Activated CD8-positive, alpha-beta T cell treated with anti-CD3 and anti-CD28 coated beads for 36 hours (primary cell): ENCODE results near the gene NLRP6. TPM values are rescaled to one million over a fixed set of nuclear protein-coding genes. Genes with fewer than 3 reads are reported as not detected.
"Not testable (repeated sequence)": the region's sequence is repeated elsewhere in the genome, so short reads cannot be mapped to it uniquely, and the experiment has no call there.

Experiments
- ATAC-seq: fragments of 200-7000 bp; cut with Tn5 transposase; one replicate; pipeline ENCODE4 v1.10.0; 2021; ENCODE audit warnings: mild to moderate bottlenecking, moderate library complexity
- CTCF ChIA-PET: fragments of 350-600 bp; sonication (Branson Sonifier 250); formaldehyde crosslinking; loops from one replicate; lab custom pipeline; 2021; ENCODE audit warnings: antibody characterized with exemption; lab: Charles Lee
- POLR2A ChIA-PET: fragments of 350-600 bp; sonication (Branson Sonifier 250); formaldehyde crosslinking; loops from one replicate; lab custom pipeline; 2021; ENCODE audit warnings: antibody characterized with exemption; lab: Charles Lee
- DNase-seq: peaks from one replicate; pipeline ENCODE4 v3.0.0-alpha.2; 2020
- H3K27ac Mint-ChIP-seq: one replicate; pipeline ENCODE4 v1.8.0; 2021; ENCODE audit warnings: mild to moderate bottlenecking, mixed read lengths
- H3K27me3 Mint-ChIP-seq: one replicate; pipeline ENCODE4 v1.8.0; 2021; ENCODE audit warnings: mixed read lengths
- H3K36me3 Mint-ChIP-seq: one replicate; pipeline ENCODE4 v1.8.0; 2021; ENCODE audit warnings: low read depth, mixed read lengths
- H3K4me1 Mint-ChIP-seq: one replicate; pipeline ENCODE4 v1.8.0; 2021; ENCODE audit warnings: low read depth, mixed read lengths
- H3K4me3 Mint-ChIP-seq: one replicate; pipeline ENCODE4 v1.8.0; 2021; ENCODE audit warnings: mild to moderate bottlenecking, moderate library complexity, mixed read lengths
- H3K9me3 Mint-ChIP-seq: one replicate; pipeline ENCODE4 v1.8.0; 2021; ENCODE audit warnings: mixed read lengths
- CTCF ChIP-seq: fragments of 200-600 bp; IDR thresholded peaks from one replicate; pipeline ENCODE4 v1.8.0; 2022; ENCODE audit warnings: antibody characterized with exemption, mild to moderate bottlenecking
- intact Hi-C: fragments of 100-400 bp; cut with micrococcal nuclease; formaldehyde crosslinking; loops from one replicate; pipeline ENCODE4 v1.10.0; 2022
- total RNA-seq, 2 experiments: library from RNA; stranded (reverse); gene quantifications; one replicate each; pipeline ENCODE4 v1.2.3, GENCODE V29; 2021

The NLRP6 gene
- total RNA-seq, 2 experiments from 2014 or later, result 3.3 to 3.4 TPM

DNA sequence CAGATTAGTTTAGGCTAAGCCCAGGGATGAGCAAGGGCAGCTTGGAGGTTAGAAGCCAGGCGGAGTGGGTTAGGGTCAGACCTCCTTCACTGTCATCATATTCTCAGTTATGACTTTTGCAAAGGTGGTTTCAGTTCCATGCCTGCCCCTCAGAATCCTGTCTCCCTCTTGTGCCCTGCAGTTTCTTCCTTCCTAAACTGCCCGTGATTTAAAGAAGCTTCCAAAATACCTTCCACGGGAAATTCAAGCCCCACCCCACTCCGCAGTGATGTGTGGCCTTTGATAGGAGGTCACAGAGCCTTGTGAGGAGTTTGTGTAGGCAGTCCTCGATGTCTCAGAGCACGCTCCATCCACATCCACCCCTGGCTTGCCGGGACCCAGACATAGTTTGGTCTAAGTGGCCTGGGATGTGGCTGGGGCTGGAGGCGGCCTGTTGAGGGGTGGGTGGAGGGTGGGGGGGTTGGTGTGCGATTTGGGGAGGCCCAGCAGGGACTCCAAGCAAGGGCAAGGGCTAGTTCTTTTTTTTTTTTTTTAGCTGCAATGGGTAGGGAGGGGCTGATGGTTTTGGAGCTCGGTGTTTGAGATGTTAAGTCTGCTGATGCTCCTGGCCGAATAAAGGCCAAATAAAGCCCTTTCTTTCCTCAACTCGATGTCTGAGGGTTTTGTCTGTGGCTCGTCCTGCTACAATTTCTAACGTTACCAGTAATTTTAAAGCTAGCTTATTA is 34.0 kb downstream of the NLRP6 start:
- peak; percentile 9 for ATAC-seq
- ChIA-PET POLR2A (interaction anchor here (0.6 to 2.6 kb wide), 17 partner anchors 10 to 137 kb away, joined by 3 to 18 read pairs (median 5); partner anchors contain the start of genes BET1L, IFITM5, NLRP6 and PGGHG), CTCF (interaction anchor here (0.8 to 1.7 kb wide), 8 partner anchors 9 to 61 kb away, joined by 3 to 13 read pairs (median 4); no protein-coding TSS in a partner anchor)
- Mint-ChIP-seq H3K36me3 (peaks cover 47% of the 10 kb centered on the region), H3K27me3 (no peaks in the 10 kb centered on the region), H3K4me1 (peaks cover 37% of the 10 kb centered on the region), H3K9me3 (no peaks in the 10 kb centered on the region), H3K27ac (peak overlapping the region; percentile 91), H3K4me3 (peak overlapping the region; percentile 83)
- TF ChIP-seq CTCF, result no peak
- DNase-seq, result peak; percentile 65
- intact Hi-C loops, result loop anchor here (10.0 kb wide), 1 partner anchor 47 kb away; no protein-coding TSS in a partner anchor

GRCh38 chr11:313304-313786 is 35.1 kb downstream of the NLRP6 start:
- ChIA-PET POLR2A (interaction anchor here (1.7 to 2.9 kb wide), 7 partner anchors 15 to 136 kb away, joined by 5 to 18 read pairs (median 11); partner anchors contain the start of genes IFITM5 and PGGHG), CTCF (interaction anchor here (0.8 to 1.7 kb wide), 4 partner anchors 10 to 62 kb away, joined by 3 to 13 read pairs (median 4); no protein-coding TSS in a partner anchor)
- H3K4me1 Mint-ChIP-seq, result peaks cover 35% of the 10 kb centered on the region
- DNase-seq (no peak), ATAC-seq (no peak)
- peak overlapping the region; percentile 91 for H3K27ac Mint-ChIP-seq
- peak overlapping the region; percentile 83 for H3K4me3 Mint-ChIP-seq
- H3K36me3 Mint-ChIP-seq, result peaks cover 48% of the 10 kb centered on the region
- intact Hi-C loops, result loop anchor here (10.0 kb wide), 1 partner anchor 49 kb away; no protein-coding TSS in a partner anchor
- no peaks in the 10 kb centered on the region for H3K9me3 Mint-ChIP-seq
- no peak for TF ChIP-seq CTCF
- H3K27me3 Mint-ChIP-seq, result no peaks in the 10 kb centered on the region

- ChIA-PET POLR2A (interaction anchor here (1.7 to 4.5 kb wide), 10 partner anchors 8 to 135 kb away, joined by 6 to 47 read pairs (median 24); partner anchors contain the start of genes IFITM2, IFITM5 and PGGHG), CTCF (interaction anchor here (1.2 to 2.5 kb wide), 2 partner anchors 8 to 39 kb away, joined by 3 to 12 read pairs; no protein-coding TSS in a partner anchor)
- TF ChIP-seq CTCF, result no peak
- Mint-ChIP-seq H3K27me3 (no peaks in the 10 kb centered on the region), H3K4me1 (peaks cover 34% of the 10 kb centered on the region), H3K9me3 (no peaks in the 10 kb centered on the region), H3K36me3 (peaks cover 42% of the 10 kb centered on the region), H3K4me3 (peak within 1 kb of the TSS; percentile 83), H3K27ac (peak within 1 kb of the TSS; percentile 91)
- intact Hi-C loops, result loop anchor here (10.0 kb wide), 1 partner anchor 49 kb away; no protein-coding TSS in a partner anchor
- DNase-seq, result peak; percentile 79
- ATAC-seq, result peak; percentile 45
These were observed 35.8 kb downstream of the NLRP6 start, which contains the start of gene IFITM1 for GRCh38 chr11:313787-314553. Gene IFITM1 (plus strand): TSS chr11:314040. CDS start chr11:314171, 131 bp downstream.

DNA sequence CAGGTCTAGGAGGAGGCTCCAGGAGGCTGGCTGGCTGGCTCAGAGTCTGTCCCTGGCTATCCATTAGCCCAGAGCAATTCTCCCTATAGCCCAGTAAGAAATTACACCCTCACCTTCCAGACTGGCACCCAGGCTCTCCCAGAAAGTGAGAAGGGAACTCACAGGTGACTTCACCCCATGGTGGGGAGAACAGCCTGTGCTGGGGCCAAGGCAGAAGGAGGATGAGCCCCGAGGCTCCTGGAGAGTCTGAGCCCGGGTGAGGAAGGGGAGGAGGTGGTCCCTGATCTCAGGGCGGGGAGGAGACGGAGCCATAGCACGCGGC is 36.3 kb downstream of the NLRP6 start:
- not testable (repeated sequence) for H3K9me3 Mint-ChIP-seq, DNase-seq, H3K27me3 Mint-ChIP-seq, ATAC-seq
- CTCF ChIA-PET, result interaction anchor here (2.5 kb wide), 1 partner anchor 9 kb away, joined by 12 read pairs; no protein-coding TSS in a partner anchor
- Mint-ChIP-seq H3K36me3 (peaks cover 38% of the 10 kb centered on the region), H3K4me3 (peak overlapping the region; percentile 83), H3K4me1 (peaks cover 31% of the 10 kb centered on the region), H3K27ac (peak overlapping the region; percentile 91)
- intact Hi-C loops, result loop anchor here (10.0 kb wide), 1 partner anchor 50 kb away; no protein-coding TSS in a partner anchor
- POLR2A ChIA-PET, result interaction anchor here (1.0 to 4.5 kb wide), 9 partner anchors 9 to 69 kb away, joined by 3 to 47 read pairs (median 31); partner anchors contain the start of genes IFITM2 and PGGHG
